T-helper 17 cell (primary cell): ENCODE data around the gene GJC1. TPM values are rescaled to one million over a fixed set of nuclear protein-coding genes. Genes with fewer than 3 reads are reported as not detected.
A peak's percentile ranks its signal among the peaks of the same experiment; 100 is the strongest.
"Not testable (repeated sequence)": the region's sequence is repeated elsewhere in the genome, so short reads cannot be mapped to it uniquely, and the experiment has no call there.

ENCODE experiments used
- ATAC-seq: fragments of 150-1000 bp; cut with Tn5 transposase; 2 replicates; pipeline ENCODE4 v1.10.0; 2021; ENCODE audit warnings: mild to moderate bottlenecking, moderate library complexity
- DNase-seq, 3 donors: peaks; one replicate each; pipeline versions ENCODE4 v3.0.0 to v3.0.0-alpha.2; 2020 to 2021
- H3K9me3 ChIP-seq: one replicate; pipeline ENCODE4 v1.7.0; 2013; ENCODE audit warnings: low read length, mild to moderate bottlenecking; ENCODE audit not compliant: control insufficient read depth, poor library complexity, severe bottlenecking
- H3K27ac Mint-ChIP-seq: one replicate; pipeline ENCODE4 v1.8.0; 2022; ENCODE audit warnings: mild to moderate bottlenecking, moderate library complexity, mixed read lengths
- H3K27me3 Mint-ChIP-seq: one replicate; pipeline ENCODE4 v1.8.0; 2022; ENCODE audit warnings: mixed read lengths
- H3K36me3 Mint-ChIP-seq: one replicate; pipeline ENCODE4 v1.8.0; 2022; ENCODE audit warnings: low read depth, mixed read lengths
- H3K4me1 Mint-ChIP-seq: one replicate; pipeline ENCODE4 v1.8.0; 2022; ENCODE audit warnings: mild to moderate bottlenecking, mixed read lengths
- H3K4me3 Mint-ChIP-seq: one replicate; pipeline ENCODE4 v1.8.0; 2022; ENCODE audit warnings: mild to moderate bottlenecking, moderate library complexity, mixed read lengths
- total RNA-seq, 4 donors: library from RNA in 2 of 4; stranded (reverse) in 2 of 4; gene quantifications; one replicate each; pipeline ENCODE4 v1.2.3 and lab custom pipeline; 2022 to 2026

The GJC1 gene
- total RNA-seq, 2 donors from 2014 or later, result not detected

GRCh38 chr17:44765965-44766364, 64.1 kb downstream of the GJC1 start:
- no peaks in the 10 kb centered on the region for H3K9me3 ChIP-seq
- H3K36me3 Mint-ChIP-seq, result no peaks in the 10 kb centered on the region
- DNase-seq, result no peak
- no peak overlapping the region for H3K27ac Mint-ChIP-seq
- ATAC-seq, result no peak
- H3K27me3 Mint-ChIP-seq, result peaks cover 46% of the 10 kb centered on the region
- H3K4me1 Mint-ChIP-seq, result no peaks in the 10 kb centered on the region
- no peak overlapping the region for H3K4me3 Mint-ChIP-seq

- Mint-ChIP-seq H3K27me3 (peaks cover 50% of the 10 kb centered on the region), H3K4me1 (no peaks in the 10 kb centered on the region), H3K27ac (no peak overlapping the region), H3K4me3 (no peak overlapping the region), H3K36me3 (no peaks in the 10 kb centered on the region)
- DNase-seq (no peak), ATAC-seq (no peak)
- no peaks in the 10 kb centered on the region for H3K9me3 ChIP-seq
Observed at GRCh38 chr17:44763170-44763569, 66.9 kb downstream of the GJC1 start.

- no peaks in the 10 kb centered on the region for H3K9me3 ChIP-seq
- no peak for DNase-seq
- no peak for ATAC-seq
- Mint-ChIP-seq H3K27me3 (peaks cover 53% of the 10 kb centered on the region), H3K4me3 (no peak overlapping the region), H3K36me3 (no peaks in the 10 kb centered on the region), H3K27ac (no peak overlapping the region), H3K4me1 (no peaks in the 10 kb centered on the region)
Observed at GRCh38 chr17:44761932-44762810, 67.9 kb downstream of the GJC1 start.

GRCh38 chr17:44760474-44761308, 69.4 kb downstream of the GJC1 start:
- peaks cover 49% of the 10 kb centered on the region for H3K27me3 Mint-ChIP-seq
- no peak overlapping the region for H3K27ac Mint-ChIP-seq
- H3K9me3 ChIP-seq, result no peaks in the 10 kb centered on the region
- no peaks in the 10 kb centered on the region for H3K36me3 Mint-ChIP-seq
- H3K4me1 Mint-ChIP-seq, result no peaks in the 10 kb centered on the region
- no peak for ATAC-seq
- no peak for DNase-seq
- H3K4me3 Mint-ChIP-seq, result peak overlapping the region; percentile 47

- DNase-seq, result no peak
- no peaks in the 10 kb centered on the region for H3K36me3 Mint-ChIP-seq
- no peak for ATAC-seq
- no peaks in the 10 kb centered on the region for H3K9me3 ChIP-seq
- H3K4me1 Mint-ChIP-seq, result no peaks in the 10 kb centered on the region
- H3K4me3 Mint-ChIP-seq, result no peak overlapping the region
- no peak overlapping the region for H3K27ac Mint-ChIP-seq
- H3K27me3 Mint-ChIP-seq, result peaks cover 49% of the 10 kb centered on the region
Observed at GRCh38 chr17:44759916-44760243, 70.2 kb downstream of the GJC1 start.

- ATAC-seq, result peak; percentile 32
- no peak overlapping the region for H3K27ac Mint-ChIP-seq
- peaks cover 46% of the 10 kb centered on the region for H3K27me3 Mint-ChIP-seq
- H3K36me3 Mint-ChIP-seq, result no peaks in the 10 kb centered on the region
- no peaks in the 10 kb centered on the region for H3K4me1 Mint-ChIP-seq
- peak overlapping the region; percentile 12 for H3K4me3 Mint-ChIP-seq
- no peak for DNase-seq
- H3K9me3 ChIP-seq, result no peaks in the 10 kb centered on the region
Observed at GRCh38 chr17:44759086-44759915, 70.8 kb downstream of the GJC1 start.

- H3K9me3 ChIP-seq, result no peaks in the 10 kb centered on the region
- ATAC-seq (peak; percentile 58), DNase-seq (no peak)
- H3K27me3 Mint-ChIP-seq, result peaks cover 40% of the 10 kb centered on the region
- H3K36me3 Mint-ChIP-seq, result peaks cover 2% of the 10 kb centered on the region
- peak within 1 kb of the TSS; percentile 77 for H3K4me3 Mint-ChIP-seq
- no peaks in the 10 kb centered on the region for H3K4me1 Mint-ChIP-seq
- H3K27ac Mint-ChIP-seq, result no peak within 1 kb of the TSS
Observed at GRCh38 chr17:44758414-44759085, 71.5 kb downstream of the GJC1 start, which contains the start of gene ADAM11. Gene ADAM11, plus strand, starts transcription at chr17:44758988. Its CDS starts 212 bp downstream, at chr17:44759200.

GRCh38 chr17:44757918-44758413, 72.1 kb downstream of the GJC1 start:
- Mint-ChIP-seq H3K36me3 (peaks cover 2% of the 10 kb centered on the region), H3K4me3 (peak overlapping the region; percentile 77), H3K27me3 (peaks cover 40% of the 10 kb centered on the region), H3K4me1 (no peaks in the 10 kb centered on the region), H3K27ac (no peak overlapping the region)
- ATAC-seq (no peak), DNase-seq (no peak)
- H3K9me3 ChIP-seq, result no peaks in the 10 kb centered on the region

GRCh38 chr17:44757045-44757917, 72.8 kb downstream of the GJC1 start:
- H3K4me3 Mint-ChIP-seq, result no peak overlapping the region
- no peak for DNase-seq
- no peaks in the 10 kb centered on the region for H3K9me3 ChIP-seq
- H3K27ac Mint-ChIP-seq, result no peak overlapping the region
- no peaks in the 10 kb centered on the region for H3K4me1 Mint-ChIP-seq
- H3K27me3 Mint-ChIP-seq, result peaks cover 33% of the 10 kb centered on the region
- no peak for ATAC-seq
- peaks cover 2% of the 10 kb centered on the region for H3K36me3 Mint-ChIP-seq

GRCh38 chr17:44755180-44755579, 74.9 kb downstream of the GJC1 start:
- ATAC-seq, H3K4me1 Mint-ChIP-seq, H3K36me3 Mint-ChIP-seq, H3K4me3 Mint-ChIP-seq, DNase-seq, H3K9me3 ChIP-seq: not testable (repeated sequence)
- H3K27me3 Mint-ChIP-seq, result peaks cover 16% of the 10 kb centered on the region
- H3K27ac Mint-ChIP-seq, result peak overlapping the region; percentile 41

GRCh38 chr17:44754276-44754675, 75.8 kb downstream of the GJC1 start:
- no peak for DNase-seq
- H3K9me3 ChIP-seq, result no peaks in the 10 kb centered on the region
- ATAC-seq, result no peak
- Mint-ChIP-seq H3K27me3 (peaks cover 16% of the 10 kb centered on the region), H3K4me1 (no peaks in the 10 kb centered on the region), H3K36me3 (peaks cover 9% of the 10 kb centered on the region), H3K4me3 (peak overlapping the region; percentile 28), H3K27ac (no peak overlapping the region)
